ENCODE measurements around the gene PCDHGA2. TPM values are rescaled to one million over a fixed set of nuclear protein-coding genes. Genes with fewer than 3 reads are reported as not detected.

The PCDHGA2 gene
- total and polyA plus RNA-seq, 2 experiments from 2014 or later: 0.45 to 1.0 TPM

GRCh38 chr5:141366016-141366896 lies 27.7 kb downstream of the PCDHGA2 start:
- H3K4me3 ChIP-seq: no peak overlapping the region
- peaks cover 4% of the 10 kb centered on the region; the same call in 1 of the 2 replicates for H3K36me3 ChIP-seq (ENCODE audit: insufficient read depth)
- no peak overlapping the region for H3K4me2 ChIP-seq
- ATAC-seq (no peak), DNase-seq (ENCODE audit: low spot score) (no peak)
- H3K9me2 ChIP-seq (ENCODE audit: insufficient read depth): no peaks in the 10 kb centered on the region
- peaks cover 9% of the 10 kb centered on the region for H3K27me3 Mint-ChIP-seq (ENCODE audit: insufficient read depth, low read depth, poor library complexity)
- TF ChIP-seq JUNB (IDR thresholded peaks at IDR 0.05; ENCODE audit: unreplicated experiment): no peak
- TF ChIP-seq NANOG (IDR thresholded peaks at IDR 0.05; ENCODE audit: borderline replicate concordance): no peak
- no peak for TF ChIP-seq REST (IDR thresholded peaks at IDR 0.05; ENCODE audit: unreplicated experiment)
- no peak for TF ChIP-seq ETS1 (IDR thresholded peaks at IDR 0.05)
- no peak for TF ChIP-seq CREB1 (CRISPR knock-in tag; IDR thresholded peaks at IDR 0.05; ENCODE audit: low read depth)
- no peaks in the 10 kb centered on the region for H4K20me1 ChIP-seq (replicated peaks; ENCODE audit: insufficient read depth)
- peaks cover 69% of the 10 kb centered on the region for H3K9me3 Mint-ChIP-seq
- no peaks in the 10 kb centered on the region for H3K79me2 ChIP-seq (replicated peaks; ENCODE audit: insufficient read depth)
- H3F3A ChIP-seq (replicated peaks; ENCODE audit: low read depth): no peaks in the 10 kb centered on the region
- H2AFZ ChIP-seq: no peak overlapping the region
- H3K27ac Mint-ChIP-seq: no peak overlapping the region
- H3K4me1 Mint-ChIP-seq: peaks cover 9% of the 10 kb centered on the region
- H3K4me3 Mint-ChIP-seq: no peak overlapping the region
- peaks cover 17% of the 10 kb centered on the region; the same call in 1 of the 2 replicates for H3K4me1 ChIP-seq (ENCODE audit: insufficient read depth)
- H3K27ac ChIP-seq (ENCODE audit: low read depth): no peak overlapping the region
- H3K36me3 Mint-ChIP-seq (ENCODE audit: low read depth): peaks cover 61% of the 10 kb centered on the region
- no peaks in the 10 kb centered on the region for H3K27me3 ChIP-seq (ENCODE audit: insufficient read depth)

GRCh38 chr5:141369994-141370848 lies 31.7 kb downstream of the PCDHGA2 start, which contains the start of gene PCDHGB3:
TSS of gene PCDHGB3 (plus strand) at chr5:141370242. CDS start at chr5:141370395, 153 bp downstream.
- Mint-ChIP-seq H3K27ac (no peak within 1 kb of the TSS), H3K36me3 (ENCODE audit: low read depth) (peaks cover 55% of the 10 kb centered on the region), H3K4me1 (peaks cover 2% of the 10 kb centered on the region; the same call in 1 of the 3 replicates), H3K4me3 (no peak within 1 kb of the TSS), H3K27me3 (ENCODE audit: insufficient read depth, low read depth, poor library complexity) (peaks cover 9% of the 10 kb centered on the region), H3K9me3 (peaks cover 66% of the 10 kb centered on the region)
- no peaks in the 10 kb centered on the region for H3K27me3 ChIP-seq (ENCODE audit: insufficient read depth)
- H4K20me1 ChIP-seq (replicated peaks; ENCODE audit: insufficient read depth): no peaks in the 10 kb centered on the region
- H3K4me3 ChIP-seq: no peak within 1 kb of the TSS
- ATAC-seq (peak; percentile 52), DNase-seq (ENCODE audit: low spot score) (peak; percentile 77)
- H3K4me2 ChIP-seq: no peak within 1 kb of the TSS
- H3K27ac ChIP-seq (ENCODE audit: low read depth): no peak within 1 kb of the TSS
- H3K79me2 ChIP-seq (replicated peaks; ENCODE audit: insufficient read depth): no peaks in the 10 kb centered on the region
- no peak within 1 kb of the TSS for H2AFZ ChIP-seq
- no peaks in the 10 kb centered on the region for H3K9me2 ChIP-seq (ENCODE audit: insufficient read depth)
- no peaks in the 10 kb centered on the region for H3K4me1 ChIP-seq (ENCODE audit: insufficient read depth)
- H3F3A ChIP-seq (replicated peaks; ENCODE audit: low read depth): no peaks in the 10 kb centered on the region
- peaks cover under 1% of the 10 kb centered on the region; the same call in 1 of the 2 replicates for H3K36me3 ChIP-seq (ENCODE audit: insufficient read depth)
- TF ChIP-seq CTCF (conservative IDR thresholded peaks at IDR 0.05; ENCODE audit: low read depth in 2 of 2) (peak; percentile 55 to 62), ZNF114 (CRISPR knock-in tag; IDR thresholded peaks at IDR 0.05) (no peak), NANOG (IDR thresholded peaks at IDR 0.05; ENCODE audit: borderline replicate concordance) (no peak)

Measured in GM23338 (cell line).